Endothelial cell of umbilical vein (primary cell): ENCODE results near the gene MBD5. TPM values are rescaled to one million over a fixed set of nuclear protein-coding genes. Genes with fewer than 3 reads are reported as not detected.

Source experiments
- BruUV-seq: library from RNA; stranded (reverse); fragments of 400-500 nt; replicated peaks from 2 replicates; lab custom pipeline; 2021; lab: Mats Ljungman, UMichigan
- CTCF ChIA-PET: fragments of 300-600, 350-600 bp; sonication (Branson Sonifier 250); formaldehyde crosslinking; loops from one replicate; lab custom pipeline; 2021; ENCODE audit warnings: antibody characterized with exemption, inconsistent platforms; lab: Charles Lee
- POLR2A ChIA-PET: fragments of 300-600, 350-600 bp; sonication (Branson Sonifier 250); formaldehyde crosslinking; loops from one replicate; lab custom pipeline; 2021; ENCODE audit warnings: antibody characterized with exemption, inconsistent platforms; lab: Charles Lee
- DNase-seq: peaks from one replicate; pipeline ENCODE4 v3.0.0-alpha.2; 2011; ENCODE audit warnings: low read depth, low spot score
- FAIRE-seq: peaks from 2 replicates; lab custom pipeline; 2011; peaks lifted over from hg19 to GRCh38; lab: Jason Lieb, UNC
- H2AFZ ChIP-seq: 2 replicates; pipeline ENCODE4 v1.6.0; 2012; ENCODE audit warnings: low read depth, low read length, control low read depth, inconsistent platforms
- H3K27ac ChIP-seq: 2 replicates; pipeline ENCODE4 v1.5.1; 2011; ENCODE audit warnings: low read depth, mild to moderate bottlenecking, control low read depth, low read length, moderate library complexity; ENCODE audit not compliant: insufficient read depth
- H3K27me3 ChIP-seq, 2 experiments: 2 replicates each; pipeline versions ENCODE4 v1.6.0 to v1.6.1; 2011; ENCODE audit warnings: low read length in 2 of 2, mixed read lengths in 1 of 2; ENCODE audit not compliant: control insufficient read depth in 2 of 2, insufficient read depth in 2 of 2
- H3K36me3 ChIP-seq, 2 experiments: 2 replicates in 1 of 2; 3 replicates in 1 of 2; pipeline ENCODE4 v1.5.1; 2011; ENCODE audit warnings: low read length in 2 of 2, mild to moderate bottlenecking in 1 of 2, moderate library complexity in 1 of 2; ENCODE audit not compliant: control insufficient read depth in 2 of 2, insufficient read depth in 2 of 2; ENCODE audit errors: extremely low read depth in 1 of 2
- H3K4me1 ChIP-seq: 3 replicates; pipeline ENCODE4 v1.5.1; 2011; ENCODE audit warnings: mild to moderate bottlenecking, low read length; ENCODE audit not compliant: control insufficient read depth, insufficient read depth; ENCODE audit errors: extremely low read depth
- H3K4me2 ChIP-seq: 2 replicates; pipeline ENCODE4 v1.6.1; 2011; ENCODE audit warnings: low read length, control low read depth, mixed read lengths; ENCODE audit not compliant: insufficient read depth
- H3K4me3 ChIP-seq, 3 experiments: fragments of 200-600 bp in 1 of 3; sonication (generic), shearing (Covaris generic) in 1 of 3; replicated peaks in 1 of 3; 2 replicates each; pipeline ENCODE4 v1.5.1; 2011 to 2016; ENCODE audit warnings: control low read depth in 3 of 3, low read length in 3 of 3, mild to moderate bottlenecking in 2 of 3, inconsistent platforms in 1 of 3, low read depth in 1 of 3, moderate library complexity in 1 of 3; ENCODE audit not compliant: insufficient read depth in 1 of 3
- H3K79me2 ChIP-seq: 2 replicates; pipeline ENCODE4 v1.6.0; 2012; ENCODE audit warnings: low read length, inconsistent platforms; ENCODE audit not compliant: control insufficient read depth, insufficient read depth
- H3K9ac ChIP-seq: replicated peaks from 2 replicates; pipeline ENCODE3; 2011; ENCODE audit warnings: low read length, control low read depth; ENCODE audit not compliant: insufficient read depth; ENCODE audit errors: extremely low read depth
- H3K9me1 ChIP-seq: replicated peaks from 3 replicates; pipeline ENCODE4 v1.6.0; 2011; ENCODE audit warnings: mild to moderate bottlenecking, low read length; ENCODE audit not compliant: control insufficient read depth, insufficient read depth; ENCODE audit errors: extremely low read depth
- H3K9me3 ChIP-seq: replicated peaks from 2 replicates; pipeline ENCODE4 v1.5.1; 2012; ENCODE audit warnings: low read length, inconsistent platforms; ENCODE audit not compliant: control insufficient read depth, insufficient read depth
- H4K20me1 ChIP-seq: replicated peaks from 2 replicates; pipeline ENCODE3; 2011; ENCODE audit warnings: mild to moderate bottlenecking, low read length; ENCODE audit not compliant: control insufficient read depth, insufficient read depth; ENCODE audit errors: extremely low read depth
- CTCF ChIP-seq, 2 donors: IDR thresholded peaks; 1 replicate in 1 of 2; 2 replicates in 1 of 2; pipeline ENCODE4 v1.5.1; 2011; ENCODE audit warnings: low read length in 2 of 2, mild to moderate bottlenecking in 2 of 2, moderate library complexity in 2 of 2, control low read depth in 1 of 2, inconsistent platforms in 1 of 2, low read depth in 1 of 2; ENCODE audit not compliant: insufficient read depth in 1 of 2; ENCODE audit errors: extremely low read depth in 1 of 2
- EZH2 ChIP-seq: IDR thresholded peaks from 2 replicates; pipeline ENCODE4 v1.6.1; 2012; ENCODE audit warnings: borderline replicate concordance, low read depth, mild to moderate bottlenecking, moderate library complexity, low read length, inconsistent platforms; ENCODE audit not compliant: severe bottlenecking
- FOS ChIP-seq: IDR thresholded peaks from 2 replicates; pipeline ENCODE4 v1.6.1; 2011; ENCODE audit warnings: mild to moderate bottlenecking, low read length, moderate library complexity, borderline replicate concordance; ENCODE audit not compliant: insufficient read depth
- GATA2 ChIP-seq: IDR thresholded peaks from 2 replicates; pipeline ENCODE4 v1.7.0; 2011; ENCODE audit warnings: low read depth, mild to moderate bottlenecking, moderate library complexity, mixed read lengths, low read length; ENCODE audit not compliant: insufficient read length, insufficient read depth
- JUN ChIP-seq: IDR thresholded peaks from 2 replicates; pipeline ENCODE4 v1.6.1; 2011; ENCODE audit warnings: borderline replicate concordance, low read depth; ENCODE audit not compliant: insufficient read length, insufficient read depth
- MAX ChIP-seq: IDR thresholded peaks from 2 replicates; pipeline ENCODE4 v1.6.1; 2011; ENCODE audit not compliant: insufficient read depth, insufficient read length
- MYC ChIP-seq: IDR thresholded peaks from one replicate; pipeline ENCODE4 v1.6.1; 2011; ENCODE audit warnings: mild to moderate bottlenecking, low read depth, low read length
- POLR2A ChIP-seq: IDR thresholded peaks from 2 replicates; pipeline ENCODE4 v1.6.1; 2012; ENCODE audit warnings: low read depth, mild to moderate bottlenecking, control low read depth, low read length
- POLR2AphosphoS5 ChIP-seq: IDR thresholded peaks from 2 replicates; pipeline ENCODE4 v1.6.1; 2012; ENCODE audit warnings: low read depth, mild to moderate bottlenecking, control low read depth, low read length, moderate library complexity; ENCODE audit not compliant: insufficient read depth
- dilution Hi-C: fragments of 300-500 bp; cut with MboI; formaldehyde crosslinking; loops from one replicate; pipeline ENCODE4 v1.15.0; 2019; ENCODE audit warnings: low sequenced_read_pairs; ENCODE audit not compliant: extremely low pct_ligation_motif_present
- intact Hi-C: fragments of 100-400 bp; cut with micrococcal nuclease; formaldehyde crosslinking; loops from one replicate; pipeline ENCODE4 v1.10.0; 2022
- polyA plus RNA-seq, 4 experiments: library from polyadenylated mRNA; depleted of rRNA in 3 of 4; stranded (reverse) in 3 of 4; unstranded in 1 of 4; fragments of >200 nt; gene quantifications; 2 replicates each; pipeline versions ENCODE4 v1.2.1 to v1.2.3, GENCODE V29; 2011 to 2012; ENCODE audit warnings: missing spikeins in 1 of 4
- total RNA-seq: library from RNA; stranded (reverse); gene quantifications from 2 replicates; pipeline ENCODE4 v1.2.3, GENCODE V29; 2021

Gene MBD5
- total and polyA plus RNA-seq, 2 donors (not counting 3 experiments of a cell fraction or from before 2014, with no cell fraction given): 11.3 to 37.0 TPM

- Histone ChIP-seq H3K4me1 (no peaks in the 10 kb centered on the region), H3K9ac (no peak overlapping the region), H3K36me3 (no peaks in the 10 kb centered on the region), H3K9me1 (no peaks in the 10 kb centered on the region), H3K79me2 (no peaks in the 10 kb centered on the region), H3K9me3 (no peaks in the 10 kb centered on the region), H3K4me3 (no peak overlapping the region), H4K20me1 (no peaks in the 10 kb centered on the region), H3K27ac (no peak overlapping the region), H3K4me2 (no peak overlapping the region), H3K27me3 (peaks cover 0 to 5% of the 10 kb centered on the region in 2 experiments), H2AFZ (no peak overlapping the region)
- BruUV-seq: no TSS peak
- TF ChIP-seq MYC: no peak
- TF ChIP-seq EZH2: no peak
- no peak for TF ChIP-seq JUN
- TF ChIP-seq FOS: no peak
- TF ChIP-seq GATA2: no peak
- no peak for TF ChIP-seq CTCF (IDR thresholded peaks at IDR 0.05; ENCODE audit: extremely low read depth in 1 of 2, insufficient read depth in 1 of 2, low read depth in 1 of 2, low read length in 2 of 2)
- no peak for TF ChIP-seq MAX
- no peak for TF ChIP-seq POLR2A
- no peak for TF ChIP-seq POLR2AphosphoS5
- intact Hi-C loops: no loop called here
- DNase-seq: no peak
- dilution Hi-C loops: no loop called here
- FAIRE-seq: no peak
- ChIA-PET POLR2A (no interaction called here), CTCF (interaction anchor here (0.7 to 0.9 kb wide), 2 partner anchors 24 to 344 kb away, joined by 3 to 4 read pairs; no protein-coding TSS in a partner anchor)
Measured at GRCh38 chr2:148533685-148534084, 512.8 kb downstream of the MBD5 start.
